ENCODE data around the gene RTN4RL2.

RTN4RL2 gene

DNA sequence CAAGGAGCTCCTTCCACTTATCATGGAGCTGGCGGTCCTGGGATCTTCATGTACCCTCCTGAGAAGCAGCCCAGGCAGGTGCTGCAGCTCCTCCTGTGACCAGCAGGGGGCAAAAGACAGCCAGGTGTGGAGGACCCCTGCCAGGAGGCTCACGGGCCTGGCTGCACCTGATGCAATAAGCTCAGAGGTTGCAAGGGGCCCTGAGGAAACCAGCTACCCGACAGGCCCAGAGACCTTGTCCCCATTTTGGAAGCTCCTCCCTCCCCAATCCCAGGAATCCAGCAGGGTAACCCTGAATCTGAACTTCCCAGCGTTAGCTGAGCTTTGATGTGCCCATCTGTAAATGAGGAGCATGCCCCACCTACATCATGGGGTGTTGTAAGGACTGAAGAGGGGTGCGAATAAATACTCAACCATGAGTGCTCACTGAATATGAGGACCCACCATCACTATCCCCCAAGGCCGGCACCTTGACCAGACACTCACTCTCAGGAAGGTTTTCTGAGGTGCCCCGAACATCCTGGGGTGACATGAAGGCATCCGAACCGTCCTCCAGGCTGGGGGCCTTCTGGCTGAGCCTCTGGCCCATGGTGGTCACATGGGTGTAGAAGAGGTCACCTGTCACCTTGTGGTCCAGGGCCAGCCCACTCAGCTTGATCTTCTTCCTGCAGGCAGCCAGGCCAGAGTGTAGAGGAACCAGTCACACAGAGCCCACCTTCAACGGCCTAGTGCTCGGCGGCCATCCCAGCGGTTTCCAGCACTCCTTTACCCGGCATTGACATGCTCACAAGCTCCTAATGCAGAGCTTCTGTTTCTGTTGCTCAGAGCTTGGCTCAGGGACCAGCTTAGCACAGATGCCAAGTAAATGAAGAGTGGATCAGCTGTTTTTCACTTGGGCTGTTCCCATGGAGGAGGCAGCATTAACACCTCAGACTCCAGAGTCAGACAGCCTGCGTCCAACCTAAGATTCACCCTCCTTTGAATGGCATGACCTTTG lies 33.5 kb downstream of the RTN4RL2 start:
- Mint-ChIP-seq H3K9me3 (ENCODE audit: low read depth) (no peaks in the 10 kb centered on the region), H3K36me3 (peaks cover 13% of the 10 kb centered on the region), H3K4me1 (ENCODE audit: low read depth) (peaks cover 8% of the 10 kb centered on the region), H3K27me3 (peaks cover under 1% of the 10 kb centered on the region), H3K4me3 (no peak overlapping the region), H3K27ac (peak overlapping the region; percentile 88)

DNA sequence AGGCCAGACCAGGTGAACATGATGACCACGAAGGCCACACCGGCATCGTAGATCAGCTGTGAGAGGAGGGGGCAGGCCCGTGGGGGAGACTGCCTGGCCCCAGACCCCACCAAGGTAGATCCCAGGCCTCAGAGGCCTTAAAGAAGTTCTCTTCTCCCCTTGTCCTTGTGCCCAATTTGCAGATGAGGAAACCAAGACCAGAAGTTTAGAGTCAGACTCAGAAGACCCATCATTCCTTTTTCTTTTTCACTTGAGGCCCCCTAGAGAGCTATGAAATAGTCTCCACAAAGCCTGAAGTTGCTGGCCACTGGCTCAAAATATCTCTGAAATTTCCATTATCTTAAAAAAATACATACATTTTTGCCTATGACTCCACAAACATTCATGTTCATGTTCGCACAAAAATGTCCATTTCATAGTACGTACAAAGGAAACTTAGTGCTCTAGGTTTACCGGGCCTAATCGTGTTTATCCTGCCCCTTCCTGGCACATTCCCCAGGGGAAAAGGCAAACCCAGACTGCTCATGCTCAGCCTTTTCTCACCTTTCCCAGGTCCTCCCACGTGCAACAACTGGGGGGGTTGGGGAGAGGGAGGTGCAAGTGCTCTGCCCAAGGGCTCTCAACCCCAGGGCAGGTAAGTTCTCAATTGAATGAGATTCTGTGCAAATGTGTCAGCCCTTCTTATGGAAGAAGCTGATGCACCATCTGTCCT lies 35.9 kb downstream of the RTN4RL2 start:
- Mint-ChIP-seq H3K4me3 (no peak overlapping the region), H3K36me3 (peaks cover 7% of the 10 kb centered on the region), H3K27ac (no peak overlapping the region)

DNA sequence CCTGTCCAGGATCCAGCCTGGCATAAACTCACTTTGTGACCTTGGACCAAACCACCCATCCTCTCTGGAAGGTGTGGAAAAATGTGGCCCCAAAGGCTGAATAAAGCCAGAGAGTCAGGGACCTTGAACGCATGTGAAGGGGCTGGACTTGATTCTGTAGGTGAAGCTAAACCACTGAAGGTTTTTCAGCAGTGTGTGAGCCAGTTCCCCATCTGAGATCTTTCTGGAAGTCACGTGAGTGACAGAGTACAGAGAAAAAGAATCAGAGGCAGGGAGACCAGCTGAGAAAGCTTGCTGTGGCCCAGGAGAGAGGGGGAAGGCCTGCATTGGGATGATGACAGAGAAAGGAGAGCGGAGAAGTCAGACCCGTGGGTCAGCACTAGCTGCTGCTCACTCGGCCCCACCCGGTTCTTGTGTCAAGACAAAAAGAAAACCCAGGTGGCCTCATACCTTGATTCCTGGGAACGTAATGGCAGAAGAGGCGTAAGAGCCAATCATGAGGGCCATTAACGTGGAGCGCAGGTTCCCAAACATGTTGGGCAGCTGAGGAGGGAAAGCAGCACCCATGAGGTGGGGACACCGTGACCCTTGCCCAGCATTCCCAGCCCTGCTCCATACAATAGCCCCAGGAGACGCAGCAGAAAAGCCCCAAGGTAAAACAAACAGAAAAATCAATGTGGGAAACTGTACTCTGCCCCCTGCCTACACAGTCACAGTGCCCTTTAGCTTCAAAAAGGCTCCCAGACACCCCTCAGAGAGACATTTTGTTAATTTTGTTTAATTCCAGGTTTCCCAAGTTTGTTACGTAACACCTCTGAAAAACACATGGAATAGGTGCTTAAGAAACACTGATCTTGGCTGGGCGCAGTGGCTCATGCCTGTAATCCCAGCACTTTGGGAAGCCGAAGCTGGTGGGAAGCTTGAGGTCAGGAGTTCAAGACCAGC lies 37.2 kb downstream of the RTN4RL2 start:
- no peak overlapping the region for H3K27ac Mint-ChIP-seq
- H3K4me1 Mint-ChIP-seq (ENCODE audit: low read depth): peaks cover 14% of the 10 kb centered on the region
- no peaks in the 10 kb centered on the region for H3K27me3 Mint-ChIP-seq
- no peak overlapping the region for H3K4me3 Mint-ChIP-seq
- H3K9me3 Mint-ChIP-seq (ENCODE audit: low read depth): no peaks in the 10 kb centered on the region
- peaks cover 7% of the 10 kb centered on the region for H3K36me3 Mint-ChIP-seq

More for the DNA sequence above, 35.9 kb downstream of the RTN4RL2 start:
- Mint-ChIP-seq H3K27me3 (no peaks in the 10 kb centered on the region), H3K4me1 (ENCODE audit: low read depth) (peaks cover 14% of the 10 kb centered on the region), H3K9me3 (ENCODE audit: low read depth) (no peaks in the 10 kb centered on the region)

DNA sequence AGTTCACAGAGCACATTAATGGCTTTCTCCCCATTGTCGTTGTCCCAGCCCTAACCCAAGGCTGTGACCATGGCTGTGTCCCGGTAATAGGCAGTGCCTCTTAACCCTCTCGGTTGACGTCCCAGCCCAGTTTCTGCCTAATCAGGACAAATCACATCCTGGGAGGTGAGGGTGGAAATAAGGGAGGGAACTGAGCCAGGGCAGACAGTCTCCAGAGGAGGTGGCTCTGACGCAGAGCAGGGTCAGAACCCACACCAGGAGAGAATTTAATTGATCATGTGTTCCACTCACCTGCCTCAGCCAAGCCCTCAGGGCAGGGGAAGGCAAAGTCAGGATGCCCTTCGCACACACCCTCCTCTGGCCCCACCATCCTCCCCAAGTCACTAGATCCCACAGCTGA lies 38.2 kb downstream of the RTN4RL2 start:
- Mint-ChIP-seq H3K4me1 (ENCODE audit: low read depth) (peaks cover 12% of the 10 kb centered on the region), H3K27ac (no peak overlapping the region), H3K4me3 (no peak overlapping the region), H3K9me3 (ENCODE audit: low read depth) (no peaks in the 10 kb centered on the region), H3K36me3 (peaks cover 7% of the 10 kb centered on the region), H3K27me3 (no peaks in the 10 kb centered on the region)

DNA sequence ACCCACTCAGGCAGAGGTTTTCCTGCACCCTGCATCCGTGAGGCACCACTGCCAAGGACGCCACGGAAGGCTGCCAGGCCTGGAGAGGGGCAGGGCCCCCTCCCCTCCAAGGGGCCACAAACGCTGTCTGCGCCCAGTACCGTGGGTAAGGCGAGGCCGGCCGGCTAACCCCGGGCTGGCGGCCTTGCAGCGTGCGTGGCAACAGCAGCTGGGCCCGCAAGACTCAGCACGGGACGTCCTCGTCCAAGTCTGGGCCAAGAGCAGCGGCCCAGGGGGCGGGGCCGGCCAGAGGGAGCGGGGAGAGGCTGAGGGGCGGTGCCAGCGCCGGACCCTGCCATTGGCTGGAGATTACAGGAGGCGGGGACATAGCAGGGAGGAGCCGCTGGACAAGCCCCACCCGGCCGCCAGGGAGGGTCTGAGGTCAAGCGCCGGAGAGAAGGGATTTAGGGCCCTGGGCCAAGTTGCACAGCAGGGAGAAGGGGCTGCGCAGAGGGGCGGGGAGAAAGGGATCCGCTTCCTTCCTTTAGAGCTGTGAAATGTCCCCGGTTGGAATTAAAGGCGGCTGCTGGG lies 39.2 kb downstream of the RTN4RL2 start:
- H3K4me1 Mint-ChIP-seq (ENCODE audit: low read depth): peaks cover 6% of the 10 kb centered on the region
- no peaks in the 10 kb centered on the region for H3K9me3 Mint-ChIP-seq (ENCODE audit: low read depth)
- H3K27me3 Mint-ChIP-seq: no peaks in the 10 kb centered on the region
- no peak overlapping the region for H3K4me3 Mint-ChIP-seq
- peaks cover 10% of the 10 kb centered on the region for H3K36me3 Mint-ChIP-seq
- no peak overlapping the region for H3K27ac Mint-ChIP-seq

DNA sequence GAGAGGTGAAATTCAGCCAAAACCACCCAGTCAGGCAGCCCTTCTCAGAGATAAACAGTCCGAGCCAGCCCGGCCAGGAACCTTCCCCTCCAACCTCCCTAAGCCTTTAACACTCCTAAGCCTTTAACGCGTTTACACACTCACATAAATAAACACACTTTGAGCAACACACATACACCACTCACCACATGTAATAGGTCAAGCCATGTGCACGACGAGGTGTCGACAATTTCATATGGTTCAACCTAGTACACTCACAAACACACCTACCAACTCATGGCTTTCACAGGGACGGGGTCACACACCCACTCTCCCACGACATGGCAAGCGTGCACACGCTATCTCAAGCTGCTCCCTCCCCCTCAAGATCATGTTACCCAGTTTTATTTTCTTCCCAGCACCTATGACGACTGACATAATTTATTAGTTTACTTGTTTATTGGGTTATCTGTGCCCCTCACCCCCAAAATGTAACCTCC lies 39.7 kb downstream of the RTN4RL2 start:
- Mint-ChIP-seq H3K27ac (no peak overlapping the region), H3K9me3 (ENCODE audit: low read depth) (no peaks in the 10 kb centered on the region), H3K27me3 (no peaks in the 10 kb centered on the region), H3K36me3 (peaks cover 10% of the 10 kb centered on the region), H3K4me3 (no peak overlapping the region), H3K4me1 (ENCODE audit: low read depth) (peaks cover 6% of the 10 kb centered on the region)

DNA sequence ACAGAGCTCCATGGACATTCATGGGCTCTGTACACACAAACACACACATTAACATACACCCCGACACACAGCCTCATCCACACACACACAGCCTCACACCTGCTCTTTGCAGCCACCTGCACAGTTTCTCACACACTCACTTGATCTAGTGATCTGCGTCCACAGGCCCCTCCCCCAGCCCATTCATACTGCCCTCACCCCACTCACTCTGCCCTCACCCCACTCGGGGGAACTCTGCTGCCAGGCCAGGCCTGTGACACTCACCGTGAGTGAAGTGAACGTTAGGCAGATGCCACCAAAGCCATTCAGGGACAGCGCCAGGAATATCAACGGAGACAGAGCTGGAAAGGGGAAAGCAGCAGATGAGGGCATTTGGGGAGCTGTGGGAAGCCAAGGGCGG lies 40.2 kb downstream of the RTN4RL2 start:
- Mint-ChIP-seq H3K9me3 (ENCODE audit: low read depth) (no peaks in the 10 kb centered on the region), H3K27ac (no peak overlapping the region), H3K27me3 (no peaks in the 10 kb centered on the region), H3K4me1 (ENCODE audit: low read depth) (peaks cover 6% of the 10 kb centered on the region), H3K4me3 (no peak overlapping the region), H3K36me3 (peaks cover 10% of the 10 kb centered on the region)

DNA sequence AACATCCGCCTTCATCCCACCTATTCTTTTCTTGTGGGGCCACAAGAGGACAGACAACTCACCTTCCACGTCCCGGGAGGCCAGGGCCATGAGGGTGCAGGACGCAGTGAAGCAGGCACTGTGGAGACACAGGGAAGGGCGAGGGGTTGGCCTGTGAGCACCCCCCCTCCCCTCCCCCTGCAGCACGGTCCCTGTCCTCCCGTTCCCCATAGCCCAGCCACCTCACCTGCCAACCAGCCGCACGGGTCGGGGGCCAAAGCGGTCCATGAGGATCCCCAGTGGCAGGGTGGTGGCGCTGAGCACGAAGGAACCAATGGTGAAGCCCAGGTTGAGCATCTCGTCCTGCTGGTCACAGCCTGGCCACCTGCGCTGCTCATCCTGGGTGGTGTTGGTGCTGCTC lies 40.6 kb downstream of the RTN4RL2 start:
- Mint-ChIP-seq H3K27ac (no peak overlapping the region), H3K36me3 (peaks cover 10% of the 10 kb centered on the region), H3K27me3 (no peaks in the 10 kb centered on the region), H3K4me3 (no peak overlapping the region), H3K4me1 (ENCODE audit: low read depth) (peaks cover 6% of the 10 kb centered on the region), H3K9me3 (ENCODE audit: low read depth) (no peaks in the 10 kb centered on the region)

GRCh38 chr11:57501953-57502352 lies 41.6 kb downstream of the RTN4RL2 start:
- peaks cover 6% of the 10 kb centered on the region for H3K4me1 Mint-ChIP-seq (ENCODE audit: low read depth)
- no peaks in the 10 kb centered on the region for H3K27me3 Mint-ChIP-seq
- H3K9me3 Mint-ChIP-seq (ENCODE audit: low read depth): no peaks in the 10 kb centered on the region
- H3K36me3 Mint-ChIP-seq: peaks cover 10% of the 10 kb centered on the region
- H3K4me3 Mint-ChIP-seq: no peak overlapping the region
- H3K27ac Mint-ChIP-seq: no peak overlapping the region

DNA sequence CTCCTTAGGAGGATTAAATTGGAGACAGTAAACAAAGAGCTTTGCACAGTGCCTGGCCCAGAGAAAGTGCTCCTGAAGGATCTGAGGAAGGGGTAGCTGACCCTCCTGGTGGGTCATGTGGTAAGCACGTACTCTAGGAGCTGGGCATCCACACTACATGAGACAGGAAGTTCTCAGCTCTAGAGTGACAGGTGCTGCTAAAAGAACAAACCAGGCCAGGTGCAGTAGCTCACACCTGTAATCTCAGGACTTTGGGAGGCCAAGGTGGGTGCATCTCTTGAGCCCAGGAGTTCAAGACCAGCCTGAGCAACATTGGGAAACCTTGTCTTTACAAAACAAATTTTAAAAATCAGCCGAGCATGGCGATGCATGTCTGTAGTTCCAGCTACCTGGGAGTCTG lies 42.0 kb downstream of the RTN4RL2 start:
- H3K9me3 Mint-ChIP-seq (ENCODE audit: low read depth): no peaks in the 10 kb centered on the region
- no peak overlapping the region for H3K4me3 Mint-ChIP-seq
- H3K36me3 Mint-ChIP-seq: peaks cover 10% of the 10 kb centered on the region
- no peaks in the 10 kb centered on the region for H3K27me3 Mint-ChIP-seq
- H3K4me1 Mint-ChIP-seq (ENCODE audit: low read depth): peaks cover 6% of the 10 kb centered on the region
- no peak overlapping the region for H3K27ac Mint-ChIP-seq

DNA sequence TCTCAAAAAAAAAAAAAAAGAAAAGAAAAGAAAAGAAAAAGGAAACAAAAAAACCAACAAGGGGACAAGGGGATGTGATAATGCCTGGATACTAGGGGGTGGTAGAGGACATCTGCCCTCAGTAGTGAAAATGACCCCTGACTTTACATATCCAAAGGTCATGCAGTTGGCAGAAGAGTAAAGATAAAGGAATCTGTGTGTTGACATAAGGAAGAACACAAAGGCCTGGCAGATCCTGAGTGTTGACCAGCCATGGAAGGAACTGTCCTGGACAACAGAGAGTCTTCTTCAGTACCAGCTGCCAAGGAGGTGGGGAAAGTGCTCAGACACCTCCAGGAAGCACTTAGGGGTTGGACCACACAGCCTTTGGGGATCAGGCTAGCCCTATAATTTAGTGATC lies 42.5 kb downstream of the RTN4RL2 start:
- no peak overlapping the region for H3K4me3 Mint-ChIP-seq
- H3K9me3 Mint-ChIP-seq (ENCODE audit: low read depth): no peaks in the 10 kb centered on the region
- H3K27ac Mint-ChIP-seq: no peak overlapping the region
- H3K27me3 Mint-ChIP-seq: no peaks in the 10 kb centered on the region
- peaks cover 6% of the 10 kb centered on the region for H3K4me1 Mint-ChIP-seq (ENCODE audit: low read depth)
- H3K36me3 Mint-ChIP-seq: peaks cover 10% of the 10 kb centered on the region

- H3K27me3 Mint-ChIP-seq: no peaks in the 10 kb centered on the region
These were observed 44.2 kb downstream of the RTN4RL2 start for GRCh38 chr11:57504511-57504910.

GRCh38 chr11:57506522-57506921 lies 46.2 kb downstream of the RTN4RL2 start:
- Mint-ChIP-seq H3K27ac (no peak overlapping the region), H3K4me1 (ENCODE audit: low read depth) (peaks cover 5% of the 10 kb centered on the region), H3K27me3 (no peaks in the 10 kb centered on the region), H3K36me3 (peaks cover 3% of the 10 kb centered on the region), H3K4me3 (no peak overlapping the region), H3K9me3 (ENCODE audit: low read depth) (no peaks in the 10 kb centered on the region)

More at GRCh38 chr11:57504511-57504910, 44.2 kb downstream of the RTN4RL2 start:
- no peak overlapping the region for H3K4me3 Mint-ChIP-seq
- H3K36me3 Mint-ChIP-seq: peaks cover 10% of the 10 kb centered on the region
- H3K4me1 Mint-ChIP-seq (ENCODE audit: low read depth): peaks cover 6% of the 10 kb centered on the region
- H3K27ac Mint-ChIP-seq: peak overlapping the region; percentile 16
- H3K9me3 Mint-ChIP-seq (ENCODE audit: low read depth): no peaks in the 10 kb centered on the region

Measured in activated naive CD8-positive, alpha-beta T cell (primary cell).